SK-N-SH (cell line): Measurements from ENCODE around the gene REXO1. TPM values are rescaled to one million over a fixed set of nuclear protein-coding genes. Genes with fewer than 3 reads are reported as not detected.
A peak's percentile ranks its signal among the peaks of the same experiment; 100 is the strongest.

Experiments
- CTCF ChIA-PET: fragments of 300-600, 350-600 bp; formaldehyde crosslinking; extraction: SDS; loops from one replicate; lab custom pipeline; 2021; lab: Yijun Ruan, JAX
- POLR2A ChIA-PET: fragments of 350-600 bp; sonication (Branson Sonifier 250); formaldehyde crosslinking; extraction: SDS; loops from one replicate; lab custom pipeline; 2020; ENCODE audit warnings: antibody characterized with exemption, inconsistent platforms; lab: Yijun Ruan, JAX
- DNase-seq: peaks from one replicate; pipeline ENCODE4 v3.0.0; 2012
- H2AFZ ChIP-seq: fragments of 200-600 bp; sonication (generic); 2 replicates; pipeline ENCODE4 v1.8.1; 2016; ENCODE audit warnings: antibody characterized with exemption, mild to moderate bottlenecking, low read depth
- H3F3A ChIP-seq: fragments of 200-600 bp; sonication (generic); replicated peaks from 2 replicates; pipeline ENCODE3; 2016; ENCODE audit warnings: antibody characterized with exemption, mild to moderate bottlenecking; ENCODE audit not compliant: insufficient read depth
- H3K27ac ChIP-seq, 2 experiments: fragments of 200-500 bp in 1 of 2; fragments of 200-600 bp in 1 of 2; sonication (Bioruptor generic) in 1 of 2; sonication (generic), shearing (Covaris generic) in 1 of 2; 2 replicates each; pipeline versions ENCODE4 v1.5.1 to v1.6.1; 2014 to 2016; ENCODE audit warnings: low read depth in 2 of 2, inconsistent platforms in 1 of 2, low read length in 1 of 2, mild to moderate bottlenecking in 1 of 2, mixed read lengths in 1 of 2
- H3K27me3 ChIP-seq: fragments of 200-600 bp; sonication (generic), shearing (Covaris generic); 2 replicates; pipeline ENCODE4 v1.6.1; 2016; ENCODE audit warnings: mixed run types; ENCODE audit not compliant: insufficient read depth
- H3K36me3 ChIP-seq, 2 experiments: fragments of 200-500 bp in 1 of 2; fragments of 200-600 bp in 1 of 2; sonication (Bioruptor generic) in 1 of 2; sonication (generic) in 1 of 2; replicated peaks in 1 of 2; 2 replicates each; pipeline versions ENCODE3 to v1.5.1; 2014 to 2016; ENCODE audit warnings: low read length in 1 of 2, mild to moderate bottlenecking in 1 of 2; ENCODE audit not compliant: insufficient read depth in 2 of 2, control insufficient read depth in 1 of 2
- H3K4me1 ChIP-seq, 2 experiments: fragments of 200-500 bp in 1 of 2; fragments of 200-600 bp in 1 of 2; sonication (Bioruptor generic) in 1 of 2; sonication (generic), shearing (Covaris generic) in 1 of 2; 2 replicates each; pipeline versions ENCODE4 v1.5.1 to v1.6.1; 2014 to 2016; ENCODE audit warnings: low read depth in 1 of 2, low read length in 1 of 2, mixed run types in 1 of 2; ENCODE audit not compliant: insufficient read depth in 2 of 2, control insufficient read depth in 1 of 2
- H3K4me2 ChIP-seq: fragments of 200-600 bp; sonication (generic), shearing (Covaris generic); 2 replicates; pipeline ENCODE4 v1.6.1; 2017; ENCODE audit warnings: mixed run types
- H3K4me3 ChIP-seq, 2 experiments: fragments of 200-500 bp in 1 of 2; fragments of 200-600 bp in 1 of 2; sonication (Bioruptor generic) in 1 of 2; sonication (generic), shearing (Covaris generic) in 1 of 2; 2 replicates each; pipeline versions ENCODE4 v1.5.1 to v1.8.1; 2014 to 2016; ENCODE audit warnings: low read depth in 2 of 2, inconsistent platforms in 1 of 2, low read length in 1 of 2, mild to moderate bottlenecking in 1 of 2, mixed read lengths in 1 of 2, moderate library complexity in 1 of 2
- H3K79me2 ChIP-seq: fragments of 200-600 bp; sonication (generic); 2 replicates; pipeline ENCODE4 v1.8.1; 2017; ENCODE audit warnings: mild to moderate bottlenecking; ENCODE audit not compliant: insufficient read depth
- H3K9ac ChIP-seq: fragments of 200-600 bp; sonication (generic); 2 replicates; pipeline ENCODE4 v1.6.1; 2017; ENCODE audit warnings: mixed run types
- H3K9me2 ChIP-seq: fragments of 200-600 bp; sonication (generic); 2 replicates; pipeline ENCODE4 v1.6.1; 2017; ENCODE audit warnings: mixed run types
- H3K9me3 ChIP-seq: fragments of 200-600 bp; sonication (generic); 2 replicates; pipeline ENCODE4 v1.6.1; 2017; ENCODE audit warnings: mixed run types, mild to moderate bottlenecking, moderate library complexity
- H4K20me1 ChIP-seq: fragments of 200-600 bp; sonication (generic); 2 replicates; pipeline ENCODE4 v1.6.1; 2017; ENCODE audit warnings: mild to moderate bottlenecking, mixed run types; ENCODE audit not compliant: insufficient read depth
- CTCF ChIP-seq: fragments of 200-600 bp; sonication (generic); IDR thresholded peaks from 2 replicates; pipeline ENCODE4 v1.6.1; 2017; ENCODE audit warnings: antibody characterized with exemption, mild to moderate bottlenecking, moderate library complexity
- EZH2phosphoT487 ChIP-seq: fragments of 200-600 bp; sonication (generic); IDR thresholded peaks from 2 replicates; pipeline ENCODE4 v1.6.1; 2017; ENCODE audit warnings: low read depth, mixed run types, mild to moderate bottlenecking, antibody characterized with exemption, moderate library complexity, borderline replicate concordance
- FOSL2 ChIP-seq: IDR thresholded peaks from 2 replicates; pipeline ENCODE4 v1.4.0; 2012; ENCODE audit warnings: low read depth, mild to moderate bottlenecking, moderate library complexity, borderline replicate concordance
- FOXJ3 ChIP-seq: sonication (generic); formaldehyde crosslinking; IDR thresholded peaks from 2 replicates; pipeline ENCODE4 v1.5.1; 2020; ENCODE audit warnings: mild to moderate bottlenecking, missing genetic modification reagents
- FOXM1 ChIP-seq: IDR thresholded peaks from 2 replicates; pipeline ENCODE4 v1.4.0; 2012; ENCODE audit warnings: low read depth, mild to moderate bottlenecking
- IRF3 ChIP-seq: fragments of 150-350 bp; IDR thresholded peaks from 2 replicates; pipeline ENCODE4 v1.6.1; 2016; ENCODE audit warnings: mild to moderate bottlenecking, low read depth, low read length
- MEF2A ChIP-seq: IDR thresholded peaks from 2 replicates; pipeline ENCODE4 v1.4.0; 2012; ENCODE audit warnings: low read depth, borderline replicate concordance
- MXI1 ChIP-seq: IDR thresholded peaks from 2 replicates; pipeline ENCODE4 v1.6.1; 2012; ENCODE audit warnings: mild to moderate bottlenecking, low read depth, low read length, improper control_type of control experiment
- NRF1 ChIP-seq: IDR thresholded peaks from 2 replicates; pipeline ENCODE4 v1.6.1; 2012; ENCODE audit warnings: low read depth, mild to moderate bottlenecking, low read length
- PBX3 ChIP-seq: IDR thresholded peaks from 2 replicates; pipeline ENCODE4; 2012
- RAD21 ChIP-seq: IDR thresholded peaks from 2 replicates; pipeline ENCODE4 v1.6.1; 2012; ENCODE audit warnings: mild to moderate bottlenecking, low read length
- RCOR1 ChIP-seq: fragments of 150-350 bp; IDR thresholded peaks from 2 replicates; pipeline ENCODE4 v1.6.1; 2017; ENCODE audit warnings: antibody characterized with exemption, low read length
- REST ChIP-seq: IDR thresholded peaks from 2 replicates; pipeline ENCODE4 v1.6.1; 2012; ENCODE audit warnings: mild to moderate bottlenecking, low read depth, low read length, moderate library complexity
- RFX5 ChIP-seq: IDR thresholded peaks from 2 replicates; pipeline ENCODE4 v1.6.1; 2012; ENCODE audit warnings: mild to moderate bottlenecking, improper control_type of control experiment, low read length
- RXRA ChIP-seq: IDR thresholded peaks from 2 replicates; pipeline ENCODE4 v1.4.0; 2012; ENCODE audit warnings: low read depth, mild to moderate bottlenecking, borderline replicate concordance
- SMC3 ChIP-seq: IDR thresholded peaks from 2 replicates; pipeline ENCODE4 v1.6.1; 2012; ENCODE audit warnings: low read depth, low read length, improper control_type of control experiment
- TEAD4 ChIP-seq: IDR thresholded peaks from 2 replicates; pipeline ENCODE4 v1.4.0; 2012; ENCODE audit warnings: mild to moderate bottlenecking, borderline replicate concordance; ENCODE audit not compliant: insufficient read depth
- YY1 ChIP-seq: IDR thresholded peaks from 2 replicates; pipeline ENCODE4 v1.4.0; 2012; ENCODE audit warnings: low read depth, mild to moderate bottlenecking
- ZBTB33 ChIP-seq: IDR thresholded peaks from 2 replicates; pipeline ENCODE4 v1.4.0; 2012; ENCODE audit warnings: low read depth, borderline replicate concordance
- WGBS: methylation state at CpG from one replicate; pipeline ENCODE4 v1.1.6; 2017; ENCODE audit warnings: low lambda C conversion rate; 5-methylcytosine and 5-hydroxymethylcytosine counted together
- polyA plus RNA-seq, 3 experiments: library from polyadenylated mRNA; depleted of rRNA; stranded (reverse); fragments of >200 nt; gene quantifications; 2 replicates each; pipeline ENCODE4 v1.2.3, GENCODE V29; 2012

REXO1 gene
- polyA plus RNA-seq, 1 of the 3 experiments (the other 2 are of a cell fraction): 18.8 TPM

- peak; percentile 55 for DNase-seq
- peaks cover 92% of the 10 kb centered on the region for H3K79me2 ChIP-seq
- peaks cover 99% of the 10 kb centered on the region for H4K20me1 ChIP-seq
- no peaks in the 10 kb centered on the region for H3K36me3 ChIP-seq
- CTCF ChIA-PET: interaction anchor here (0.6 to 15.0 kb wide), 35 partner anchors 9 to 479 kb away, joined by 3 to 188 read pairs (median 4); partner anchors contain the start of genes REXO1 and UQCR11
- H3K9ac ChIP-seq: no peak overlapping the region
- H3K4me1 ChIP-seq: peaks cover 0 to 12% of the 10 kb centered on the region in 2 experiments; a peak in 1 of 4 replicates
- no peaks in the 10 kb centered on the region for H3F3A ChIP-seq
- H2AFZ ChIP-seq: no peak overlapping the region
- no peaks in the 10 kb centered on the region for H3K9me3 ChIP-seq
- TF ChIP-seq NRF1: no peak
- TF ChIP-seq YY1: no peak
- TF ChIP-seq PBX3: no peak
- TF ChIP-seq FOXJ3 (CRISPR knock-in tag): no peak
- no peak for TF ChIP-seq EZH2phosphoT487
- no peak for TF ChIP-seq FOSL2
- no peak for TF ChIP-seq RFX5
- no peak for TF ChIP-seq RXRA
- TF ChIP-seq SMC3: no peak
- no peak for TF ChIP-seq ZBTB33
- TF ChIP-seq CTCF: no peak
- TF ChIP-seq TEAD4: no peak
- no peak for TF ChIP-seq IRF3
- TF ChIP-seq RAD21: no peak
- no peak for TF ChIP-seq FOXM1
- TF ChIP-seq RCOR1: no peak
- no peak for TF ChIP-seq MEF2A
- TF ChIP-seq REST: no peak
- TF ChIP-seq MXI1: no peak
- H3K27ac ChIP-seq: no peak overlapping the region; a peak in 1 of 4 replicates
- H3K9me2 ChIP-seq: no peaks in the 10 kb centered on the region
- no peak overlapping the region for H3K4me3 ChIP-seq
- H3K4me2 ChIP-seq: no peak overlapping the region
- POLR2A ChIA-PET: no interaction called here
- WGBS: 58% methylated on average over 4 of the region's 11 CpGs
- no peaks in the 10 kb centered on the region for H3K27me3 ChIP-seq
These were observed 11.1 kb downstream of the REXO1 start for GRCh38 chr19:1837222-1837565.
